Adrenal gland (tissue), 12 donors: ENCODE results near the gene UBAP2L. TPM values are rescaled to one million over a fixed set of nuclear protein-coding genes. Genes with fewer than 3 reads are reported as not detected.

Experiments
- DNase-seq, 7 donors: peaks; one replicate each; pipeline ENCODE4 v3.0.0-alpha.2; 2019 to 2020
- H3K27ac ChIP-seq, 5 donors: fragments of 200-600 bp; sonication (generic) in 4 of 5; 1 replicate in 3 of 5; 2 replicates in 2 of 5; pipeline versions ENCODE4 v1.5.1 to v1.8.0; 2016 to 2020; ENCODE audit warnings: mild to moderate bottlenecking in 1 of 5
- H3K27me3 ChIP-seq: fragments of 200-600 bp; 2 replicates; pipeline ENCODE4 v1.8.0; 2021
- H3K36me3 ChIP-seq, 2 donors: fragments of 200-600 bp; replicated peaks in 1 of 2; 1 replicate in 1 of 2; 2 replicates in 1 of 2; pipeline versions ENCODE4 v1.5.1 to v1.8.0; 2018 to 2022
- H3K4me1 ChIP-seq, 2 donors: fragments of 200-600 bp; replicated peaks in 1 of 2; 1 replicate in 1 of 2; 2 replicates in 1 of 2; pipeline versions ENCODE4 v1.5.1 to v1.8.0; 2018 to 2021
- H3K4me3 ChIP-seq, 4 donors: fragments of 200-600 bp; sonication (generic) in 3 of 4; one replicate each; pipeline ENCODE4 v1.5.1; 2016 to 2018
- H3K9me3 ChIP-seq, 3 donors: fragments of 200-600 bp; sonication (generic) in 1 of 3; replicated peaks in 1 of 3; 1 replicate in 2 of 3; 2 replicates in 1 of 3; pipeline versions ENCODE4 v1.5.1 to v1.8.0; 2016 to 2021
- CTCF ChIP-seq, 6 experiments: fragments of 450-650 bp in 4 of 6; fragments of 200-600 bp in 2 of 6; sonication (generic) in 1 of 6; IDR thresholded peaks; 1 replicate in 5 of 6; 2 replicates in 1 of 6; pipeline versions ENCODE4 v1.5.1 to v1.8.0; 2016 to 2021; ENCODE audit warnings: antibody characterized with exemption in 6 of 6, mild to moderate bottlenecking in 2 of 6, moderate library complexity in 1 of 6
- POLR2A ChIP-seq, 2 donors: fragments of 450-650 bp; IDR thresholded peaks; one replicate each; pipeline ENCODE4 v1.6.1; 2017; ENCODE audit warnings: antibody characterized with exemption in 2 of 2, mild to moderate bottlenecking in 2 of 2, moderate library complexity in 1 of 2
- WGBS, 4 donors: extraction: QIAGEN DNeasy Blood & Tissue Kit in 2 of 4; methylation state at CpG; one replicate each; pipeline versions ENCODE4 v1.1.5 to v1.1.7; 2013 to 2017; 5-methylcytosine and 5-hydroxymethylcytosine counted together
- intact Hi-C, 2 donors: fragments of 100-400 bp; cut with DNase I; formaldehyde crosslinking; loops; one replicate each; pipeline versions ENCODE4 v1.14.1 to v1.15.0; 2022 to 2023
- polyA plus RNA-seq, 3 donors: library from polyadenylated mRNA; stranded (reverse); fragments of 200-250 nt in 2 of 3; fragments of 350-450 nt in 1 of 3; fragmentation: Illumina TruSeq in 1 of 3; extraction: RNeasy Lipid Tissue Mini Kit (QIAGEN cat#74804) in 1 of 3; gene quantifications; one replicate each; pipeline ENCODE4 v1.2.3, GENCODE V29; 2013 to 2014
- total RNA-seq, 9 donors: library from RNA; depleted of rRNA in 4 of 9; stranded (reverse); fragments of >200 nt in 4 of 9; fragments of 120-200 nt in 1 of 9; fragmentation: NEBNext Ultra II Directional in 1 of 9; extraction: Animal tissue kit (Norgen Biotek cat#: 25700) in 1 of 9; gene quantifications; one replicate each; pipeline versions ENCODE4 v1.1.0 to v1.2.4, GENCODE V29; 2013 to 2023
- donor health status: healthy with polysubstance abuse.
- donor health status: Bipolar disorder and iron deficiency.
- donor health status: DM: yes; HTN: yes; CAD: no.
- donor health status: DM: no; HTN: no; CAD: no.
- donor health status: DM: no; HTN: no; CAD: no.
- donor health status: DM: yes; HTN: yes; CAD: no.

Gene UBAP2L
- total and polyA plus RNA-seq, 12 donors: 51.0 to 185 (median 95.0) TPM

DNA sequence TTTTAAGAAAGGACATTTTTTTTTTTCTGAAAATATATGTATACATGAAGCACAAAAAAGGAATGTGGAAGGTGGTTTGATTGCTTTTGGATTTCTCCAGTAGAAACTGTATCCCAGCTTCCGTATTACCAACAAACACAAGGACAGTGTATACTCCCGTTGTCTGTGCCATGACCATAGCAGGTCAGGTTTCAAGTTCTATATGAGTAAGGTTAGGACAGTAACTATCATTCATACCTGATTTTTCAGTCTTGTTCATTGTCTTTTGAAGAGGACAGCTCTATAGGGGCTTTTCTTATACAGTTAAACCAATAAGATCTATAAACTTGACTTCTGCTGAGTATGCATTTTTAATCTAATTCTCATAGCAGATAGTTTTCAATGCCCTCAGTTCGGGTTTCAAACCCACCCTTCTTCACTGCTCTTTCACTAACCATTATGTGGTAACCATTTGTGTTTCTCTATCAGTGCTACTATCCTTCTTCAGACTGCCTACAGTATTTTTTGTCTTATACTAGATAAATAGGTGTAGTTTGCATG is 19.6 kb downstream of the UBAP2L start:
- WGBS, 4 donors: 90 to 94% (median 92%) methylated on average over 3 of the region's 3 CpGs
- peaks cover 0 to 93% of the 10 kb centered on the region in 2 donors for H3K36me3 ChIP-seq
- DNase-seq: no peak
- no peaks in the 10 kb centered on the region for H3K9me3 ChIP-seq
- no peak overlapping the region for H3K27ac ChIP-seq
- no peak overlapping the region for H3K4me3 ChIP-seq
- no peak for TF ChIP-seq CTCF (IDR thresholded peaks at IDR 0.05)
- no peak for TF ChIP-seq POLR2A (IDR thresholded peaks at IDR 0.05)
- peaks cover 0 to 3% of the 10 kb centered on the region in 2 donors for H3K4me1 ChIP-seq
- intact Hi-C loops: no loop called here
- no peaks in the 10 kb centered on the region for H3K27me3 ChIP-seq

- no peak for TF ChIP-seq POLR2A (IDR thresholded peaks at IDR 0.05)
- TF ChIP-seq CTCF (IDR thresholded peaks at IDR 0.05): no peak
- no peak overlapping the region for H3K27ac ChIP-seq
- H3K36me3 ChIP-seq: peaks cover 0 to 93% of the 10 kb centered on the region in 2 donors
These were observed 21.1 kb downstream of the UBAP2L start for GRCh38 chr1:154241703-154242351.

DNA sequence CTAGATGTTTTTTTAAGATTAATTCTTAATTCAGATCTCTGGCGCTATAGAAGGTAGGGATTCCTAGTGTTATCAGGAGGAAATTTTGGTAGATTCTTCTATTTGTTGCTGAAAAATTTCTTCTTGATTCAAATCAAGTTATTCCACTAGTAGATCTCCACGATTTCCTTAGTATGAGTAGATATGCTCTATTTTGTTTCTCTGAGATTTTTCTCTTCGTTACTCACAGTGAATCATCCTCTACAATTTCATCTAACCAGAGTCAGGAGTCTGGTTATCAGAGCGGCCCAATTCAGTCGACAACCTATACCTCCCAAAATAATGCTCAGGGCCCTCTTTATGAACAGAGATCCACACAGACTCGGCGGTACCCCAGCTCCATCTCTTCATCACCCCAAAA is 32.9 kb downstream of the UBAP2L start:
- Histone ChIP-seq H3K36me3 (peaks cover 0 to 100% of the 10 kb centered on the region in 2 donors), H3K4me3 (no peak overlapping the region), H3K27me3 (no peaks in the 10 kb centered on the region), H3K4me1 (no peaks in the 10 kb centered on the region), H3K9me3 (no peaks in the 10 kb centered on the region), H3K27ac (no peak overlapping the region)
- DNase-seq: no peak
- WGBS, 4 donors: 90 to 95% (median 92%) methylated on average over 7 of the region's 7 CpGs
- no peak for TF ChIP-seq CTCF (IDR thresholded peaks at IDR 0.05)
- no peak for TF ChIP-seq POLR2A (IDR thresholded peaks at IDR 0.05)
- intact Hi-C loops: no loop called here

More at GRCh38 chr1:154241703-154242351, 21.1 kb downstream of the UBAP2L start:
- no peak for DNase-seq
- no peak overlapping the region for H3K4me3 ChIP-seq
- no peaks in the 10 kb centered on the region for H3K9me3 ChIP-seq
- no peaks in the 10 kb centered on the region for H3K27me3 ChIP-seq
- peaks cover 0 to 4% of the 10 kb centered on the region in 2 donors for H3K4me1 ChIP-seq
- intact Hi-C loops: no loop called here
- 90 to 95% (median 92%) methylated on average over 3 of the region's 3 CpGs for WGBS, 4 donors

GRCh38 chr1:154256686-154257085 is 35.9 kb downstream of the UBAP2L start:
- Histone ChIP-seq H3K36me3 (peaks cover 0 to 100% of the 10 kb centered on the region in 2 donors), H3K4me3 (no peak overlapping the region), H3K27me3 (no peaks in the 10 kb centered on the region), H3K27ac (no peak overlapping the region), H3K4me1 (no peaks in the 10 kb centered on the region), H3K9me3 (no peaks in the 10 kb centered on the region)
- intact Hi-C loops: no loop called here
- DNase-seq: no peak
- no peak for TF ChIP-seq CTCF (IDR thresholded peaks at IDR 0.05)
- TF ChIP-seq POLR2A (IDR thresholded peaks at IDR 0.05): no peak
